K562 (cell line): ENCODE measurements around the gene TTC39C. TPM values are rescaled to one million over a fixed set of nuclear protein-coding genes. Genes with fewer than 3 reads are reported as not detected.
A peak's percentile ranks its signal among the peaks of the same experiment; 100 is the strongest.

Experiments used
- CSDE1 ChIP-seq, 2 experiments: fragments of 450-650 bp; IDR thresholded peaks; 2 replicates each; pipeline ENCODE4 v1.6.1; 2016; ENCODE audit warnings: mild to moderate bottlenecking in 1 of 2
- FOSL1 ChIP-seq: fragments of 200-800 bp; sonication (Bioruptor generic); conservative IDR thresholded peaks from 2 replicates; pipeline ENCODE4 v1.6.1; 2016; ENCODE audit warnings: missing genetic modification characterization, missing compliant biosample characterization
- NFIC ChIP-seq: fragments of 450-650 bp; IDR thresholded peaks from 2 replicates; pipeline ENCODE4 v1.6.1; 2017; ENCODE audit warnings: mild to moderate bottlenecking, inconsistent platforms
- NR2C1 ChIP-seq, 2 experiments: fragments of 450-650 bp; IDR thresholded peaks; 2 replicates each; pipeline ENCODE4 v1.6.1; 2017; ENCODE audit warnings: mild to moderate bottlenecking in 2 of 2, antibody characterized with exemption in 1 of 2, inconsistent platforms in 1 of 2, missing compliant biosample characterization in 1 of 2, missing genetic modification characterization in 1 of 2
- NR2C2 ChIP-seq, 2 experiments: fragments of 200-800 bp in 1 of 2; sonication (Bioruptor generic) in 1 of 2; sonication (generic) in 1 of 2; formaldehyde crosslinking in 1 of 2; IDR thresholded peaks; 2 replicates each; pipeline versions ENCODE4 v1.6.1 to v1.8.0; 2016 to 2022; ENCODE audit warnings: mild to moderate bottlenecking in 1 of 2, missing compliant biosample characterization in 1 of 2, missing genetic modification characterization in 1 of 2, missing genetic modification reagents in 1 of 2
- PYGO2 ChIP-seq: fragments of 450-650 bp; IDR thresholded peaks from 2 replicates; pipeline ENCODE4 v1.6.1; 2016; ENCODE audit warnings: mild to moderate bottlenecking, missing genetic modification characterization, moderate library complexity, missing compliant biosample characterization
- RBM25 ChIP-seq: fragments of 200-400 bp; formaldehyde crosslinking; IDR thresholded peaks from 2 replicates; pipeline ENCODE4 v1.6.1; 2018; ENCODE audit warnings: low read length, low read depth, moderate library complexity; ENCODE audit not compliant: severe bottlenecking
- SMAD1 ChIP-seq: fragments of 150-350 bp; IDR thresholded peaks from 2 replicates; pipeline ENCODE4 v1.6.1; 2014; ENCODE audit warnings: low read length, low read depth; ENCODE audit not compliant: partially characterized antibody
- SMARCB1 ChIP-seq: IDR thresholded peaks from 2 replicates; pipeline ENCODE4 v1.6.1; 2011; ENCODE audit warnings: improper control_type of control experiment, low read depth; ENCODE audit not compliant: insufficient read length
- TEAD4 ChIP-seq, 2 experiments: sonication (generic) in 1 of 2; formaldehyde crosslinking in 1 of 2; IDR thresholded peaks; 2 replicates each; pipeline versions ENCODE4 v1.6.1 to v1.8.0; 2012 to 2022; ENCODE audit warnings: borderline replicate concordance in 1 of 2, inconsistent platforms in 1 of 2, low read length in 1 of 2, mild to moderate bottlenecking in 1 of 2, missing genetic modification reagents in 1 of 2
- polyA plus RNA-seq, 8 experiments: library from polyadenylated mRNA; depleted of rRNA in 4 of 8; stranded (reverse) in 5 of 8; unstranded in 3 of 8; fragments of >200 nt; fragmentation: Nextera tagmentation in 2 of 8; fragmentation: Illumina TruSeq in 1 of 8; extraction: Ambion mirVana in 2 of 8; extraction: Trizol in 1 of 8; gene quantifications; 2 replicates each; pipeline versions ENCODE4 v1.2.1 to v1.2.3, GENCODE V29; 2011 to 2014; ENCODE audit warnings: inconsistent platforms in 1 of 8, missing spikeins in 1 of 8
- total RNA-seq, 7 experiments: library from RNA; depleted of rRNA in 6 of 7; stranded (reverse); fragments of >200 nt in 6 of 7; fragmentation: Illumina TruSeq in 2 of 7; extraction: Trizol in 2 of 7; gene quantifications; 2 replicates each; pipeline versions ENCODE4 v1.2.1 to v1.2.3, GENCODE V29; 2011 to 2021; ENCODE audit warnings: low replicate concordance in 1 of 7
- TF ChIP-seq, protein P1 (sequence below), 2 experiments: fragments of 450-650 bp; formaldehyde crosslinking in 1 of 2; IDR thresholded peaks; 2 replicates each; pipeline versions ENCODE4 v1.4.0 to v1.6.1; 2014 to 2020; ENCODE audit warnings: mild to moderate bottlenecking in 2 of 2, borderline replicate concordance in 1 of 2, low read depth in 1 of 2
- TF ChIP-seq, protein P2 (sequence below): fragments of 450-650 bp; IDR thresholded peaks from 2 replicates; pipeline ENCODE4 v1.6.1; 2016; ENCODE audit warnings: low read depth, mild to moderate bottlenecking, moderate library complexity
- TF ChIP-seq, protein P3 (sequence below): fragments of 450-650 bp; formaldehyde crosslinking; IDR thresholded peaks from 2 replicates; pipeline ENCODE4 v1.4.0; 2020; ENCODE audit warnings: mild to moderate bottlenecking, moderate library complexity

The TTC39C gene
- total and polyA plus RNA-seq, 9 of the 15 experiments (the other 6 are each of a cell fraction or from before 2014, with no cell fraction given): 0.01 to 0.58 (median 0.18) TPM; not detected in 5

DNA sequence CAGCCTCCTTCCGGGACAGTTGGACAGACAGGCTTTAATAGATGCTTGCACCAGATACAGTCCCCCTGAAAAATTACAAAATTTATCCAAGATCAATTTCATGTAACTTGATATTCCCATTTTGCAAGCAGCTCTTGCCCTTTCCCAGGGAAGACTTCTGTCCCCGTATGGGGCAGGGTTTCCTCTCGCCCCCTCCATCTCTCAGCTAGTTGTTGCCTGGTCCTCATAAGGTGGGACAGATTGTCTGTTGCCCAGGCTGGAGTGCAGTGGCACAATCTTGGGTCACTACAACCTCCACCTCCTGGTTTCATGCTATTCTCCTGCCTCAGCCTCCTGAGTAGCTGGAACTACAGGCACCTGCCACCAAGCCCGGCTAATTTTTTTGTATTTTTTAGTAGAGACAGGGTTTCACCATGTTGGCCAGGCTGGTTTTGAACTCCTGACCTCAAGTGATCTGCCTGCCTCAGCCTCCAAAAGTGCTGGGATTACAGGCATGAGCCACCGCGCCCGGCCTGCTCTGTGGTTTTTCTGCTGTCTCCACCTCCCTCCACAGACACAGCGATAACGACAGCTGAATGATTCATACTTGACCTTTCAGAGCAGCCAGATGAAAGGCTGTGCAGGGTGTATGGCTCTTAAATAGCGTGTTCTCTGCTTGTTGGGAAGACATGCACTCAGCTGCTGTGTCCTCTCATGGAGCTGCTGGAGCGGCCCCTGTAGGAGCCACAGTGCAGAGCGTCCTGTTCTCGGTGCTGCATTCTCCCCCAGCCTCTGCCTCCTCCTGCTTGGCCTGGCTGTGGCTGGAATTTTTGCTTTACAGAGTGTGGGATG, 61.4 kb downstream of the TTC39C start (continued):
- TF ChIP-seq, protein P1, sequence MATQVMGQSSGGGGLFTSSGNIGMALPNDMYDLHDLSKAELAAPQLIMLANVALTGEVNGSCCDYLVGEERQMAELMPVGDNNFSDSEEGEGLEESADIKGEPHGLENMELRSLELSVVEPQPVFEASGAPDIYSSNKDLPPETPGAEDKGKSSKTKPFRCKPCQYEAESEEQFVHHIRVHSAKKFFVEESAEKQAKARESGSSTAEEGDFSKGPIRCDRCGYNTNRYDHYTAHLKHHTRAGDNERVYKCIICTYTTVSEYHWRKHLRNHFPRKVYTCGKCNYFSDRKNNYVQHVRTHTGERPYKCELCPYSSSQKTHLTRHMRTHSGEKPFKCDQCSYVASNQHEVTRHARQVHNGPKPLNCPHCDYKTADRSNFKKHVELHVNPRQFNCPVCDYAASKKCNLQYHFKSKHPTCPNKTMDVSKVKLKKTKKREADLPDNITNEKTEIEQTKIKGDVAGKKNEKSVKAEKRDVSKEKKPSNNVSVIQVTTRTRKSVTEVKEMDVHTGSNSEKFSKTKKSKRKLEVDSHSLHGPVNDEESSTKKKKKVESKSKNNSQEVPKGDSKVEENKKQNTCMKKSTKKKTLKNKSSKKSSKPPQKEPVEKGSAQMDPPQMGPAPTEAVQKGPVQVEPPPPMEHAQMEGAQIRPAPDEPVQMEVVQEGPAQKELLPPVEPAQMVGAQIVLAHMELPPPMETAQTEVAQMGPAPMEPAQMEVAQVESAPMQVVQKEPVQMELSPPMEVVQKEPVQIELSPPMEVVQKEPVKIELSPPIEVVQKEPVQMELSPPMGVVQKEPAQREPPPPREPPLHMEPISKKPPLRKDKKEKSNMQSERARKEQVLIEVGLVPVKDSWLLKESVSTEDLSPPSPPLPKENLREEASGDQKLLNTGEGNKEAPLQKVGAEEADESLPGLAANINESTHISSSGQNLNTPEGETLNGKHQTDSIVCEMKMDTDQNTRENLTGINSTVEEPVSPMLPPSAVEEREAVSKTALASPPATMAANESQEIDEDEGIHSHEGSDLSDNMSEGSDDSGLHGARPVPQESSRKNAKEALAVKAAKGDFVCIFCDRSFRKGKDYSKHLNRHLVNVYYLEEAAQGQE (IDR thresholded peaks at IDR 0.05; ENCODE audit: borderline replicate concordance): peak; percentile 14; the same call in 1 of the 2 replicates
- TF ChIP-seq, protein P1 (CRISPR knock-in tag; IDR thresholded peaks at IDR 0.05; ENCODE audit: low read depth): no peak
- TF ChIP-seq TEAD4 (IDR thresholded peaks at IDR 0.05; ENCODE audit: low read length) (no peak), TEAD4 (CRISPR knock-in tag; IDR thresholded peaks at IDR 0.05; ENCODE audit: borderline replicate concordance) (no peak), NR2C2 (CRISPR knock-in tag; IDR thresholded peaks at IDR 0.05) (no peak), NR2C2 (tag; IDR thresholded peaks at IDR 0.05) (peak; percentile 22; the same call in 1 of the 2 replicates), RBM25 (no peak), SMAD1 (no peak), NFIC (no peak), CSDE1 (IDR thresholded peaks at IDR 0.05) (no peak), FOSL1 (tag) (peak; percentile 92), PYGO2 (tag) (no peak), SMARCB1 (no peak), NR2C1 (IDR thresholded peaks at IDR 0.05) (no peak), NR2C1 (tag; IDR thresholded peaks at IDR 0.05) (peak; percentile 69)
- TF ChIP-seq, protein P2, sequence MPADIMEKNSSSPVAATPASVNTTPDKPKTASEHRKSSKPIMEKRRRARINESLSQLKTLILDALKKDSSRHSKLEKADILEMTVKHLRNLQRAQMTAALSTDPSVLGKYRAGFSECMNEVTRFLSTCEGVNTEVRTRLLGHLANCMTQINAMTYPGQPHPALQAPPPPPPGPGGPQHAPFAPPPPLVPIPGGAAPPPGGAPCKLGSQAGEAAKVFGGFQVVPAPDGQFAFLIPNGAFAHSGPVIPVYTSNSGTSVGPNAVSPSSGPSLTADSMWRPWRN: peak; percentile 88
- TF ChIP-seq, protein P3, sequence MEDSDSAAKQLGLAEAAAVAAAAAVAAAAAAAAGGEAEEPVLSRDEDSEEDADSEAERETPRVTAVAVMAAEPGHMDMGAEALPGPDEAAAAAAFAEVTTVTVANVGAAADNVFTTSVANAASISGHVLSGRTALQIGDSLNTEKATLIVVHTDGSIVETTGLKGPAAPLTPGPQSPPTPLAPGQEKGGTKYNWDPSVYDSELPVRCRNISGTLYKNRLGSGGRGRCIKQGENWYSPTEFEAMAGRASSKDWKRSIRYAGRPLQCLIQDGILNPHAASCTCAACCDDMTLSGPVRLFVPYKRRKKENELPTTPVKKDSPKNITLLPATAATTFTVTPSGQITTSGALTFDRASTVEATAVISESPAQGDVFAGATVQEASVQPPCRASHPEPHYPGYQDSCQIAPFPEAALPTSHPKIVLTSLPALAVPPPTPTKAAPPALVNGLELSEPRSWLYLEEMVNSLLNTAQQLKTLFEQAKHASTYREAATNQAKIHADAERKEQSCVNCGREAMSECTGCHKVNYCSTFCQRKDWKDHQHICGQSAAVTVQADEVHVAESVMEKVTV (CRISPR knock-in tag): no peak
